Measurements from ENCODE around the gene PPP1R13L. TPM values are rescaled to one million over a fixed set of nuclear protein-coding genes. Genes with fewer than 3 reads are reported as not detected.

Gene PPP1R13L
- total RNA-seq, 1 donor from 2014 or later = 56.7 TPM

DNA sequence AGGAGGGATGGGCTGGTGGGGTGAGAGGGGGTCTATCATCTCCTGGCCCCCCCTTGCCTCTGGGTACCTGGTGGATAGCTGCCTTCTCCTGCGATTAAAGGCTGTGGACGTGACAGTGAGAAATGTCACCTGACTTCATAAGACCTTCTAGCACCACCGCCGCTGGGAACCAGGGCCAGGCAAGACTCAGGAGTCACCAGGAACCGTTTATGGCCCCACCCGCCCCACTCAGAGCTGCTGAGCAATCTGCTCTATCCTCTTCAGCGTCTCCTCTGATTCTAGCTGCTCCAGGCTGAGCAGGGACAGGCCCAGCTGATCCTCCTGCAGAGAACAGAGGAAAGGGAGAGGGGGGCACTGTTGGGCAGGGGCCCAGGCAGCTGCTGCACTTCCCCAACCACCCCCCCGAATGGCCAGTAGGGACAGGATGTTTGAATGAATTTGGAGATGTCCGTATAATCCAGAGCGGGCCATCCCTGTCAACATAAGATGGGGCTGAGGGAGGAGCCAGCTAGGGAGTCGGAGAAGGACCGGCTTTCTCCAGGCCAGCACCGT lies 53.4 kb downstream of the PPP1R13L start:
- no peak overlapping the region for H3K9ac ChIP-seq (ENCODE audit: low read length)
- peaks cover 22% of the 10 kb centered on the region for H4K20me1 ChIP-seq (ENCODE audit: insufficient read depth, low read length)
- H3K4me3 ChIP-seq (ENCODE audit: insufficient read depth, low read depth, low read length) = no peak overlapping the region
- H3K27me3 Mint-ChIP-seq (ENCODE audit: low read depth, unreplicated experiment) = no peaks in the 10 kb centered on the region
- no peak overlapping the region for H3K27ac Mint-ChIP-seq (ENCODE audit: unreplicated experiment)
- no peaks in the 10 kb centered on the region for H3K9me3 Mint-ChIP-seq (ENCODE audit: unreplicated experiment)
- H3K4me3 Mint-ChIP-seq (ENCODE audit: unreplicated experiment) = no peak overlapping the region
- H3K4me1 ChIP-seq (ENCODE audit: insufficient read depth, low read length) = no peaks in the 10 kb centered on the region
- no peak overlapping the region for H2AFZ ChIP-seq (ENCODE audit: low read depth, low read length)
- H3K27me3 ChIP-seq (ENCODE audit: insufficient read depth, low read length) = no peaks in the 10 kb centered on the region
- TF ChIP-seq EZH2 (IDR thresholded peaks at IDR 0.05; ENCODE audit: insufficient read depth, low read length) = no peak
- no peak for TF ChIP-seq CTCF (IDR thresholded peaks at IDR 0.05; ENCODE audit: insufficient read depth, low read depth, low read length)
- H3K36me3 ChIP-seq (ENCODE audit: insufficient read depth, low read length) = peaks cover 17% of the 10 kb centered on the region
- FAIRE-seq (no peak), DNase-seq (ENCODE audit: low read depth) (no peak)
- no peak overlapping the region for H3K27ac ChIP-seq (ENCODE audit: low read depth, low read length)
- no peak overlapping the region for H3K4me2 ChIP-seq (ENCODE audit: low read length)
- peaks cover 2% of the 10 kb centered on the region for H3K9me3 ChIP-seq (ENCODE audit: insufficient read depth, low read depth, low read length)
- peaks cover 31% of the 10 kb centered on the region for H3K36me3 Mint-ChIP-seq (ENCODE audit: low read depth, unreplicated experiment)
- H3K4me1 Mint-ChIP-seq (ENCODE audit: low read depth, unreplicated experiment) = no peaks in the 10 kb centered on the region
- no peaks in the 10 kb centered on the region for H3K79me2 ChIP-seq (ENCODE audit: insufficient read depth, low read length)

DNA sequence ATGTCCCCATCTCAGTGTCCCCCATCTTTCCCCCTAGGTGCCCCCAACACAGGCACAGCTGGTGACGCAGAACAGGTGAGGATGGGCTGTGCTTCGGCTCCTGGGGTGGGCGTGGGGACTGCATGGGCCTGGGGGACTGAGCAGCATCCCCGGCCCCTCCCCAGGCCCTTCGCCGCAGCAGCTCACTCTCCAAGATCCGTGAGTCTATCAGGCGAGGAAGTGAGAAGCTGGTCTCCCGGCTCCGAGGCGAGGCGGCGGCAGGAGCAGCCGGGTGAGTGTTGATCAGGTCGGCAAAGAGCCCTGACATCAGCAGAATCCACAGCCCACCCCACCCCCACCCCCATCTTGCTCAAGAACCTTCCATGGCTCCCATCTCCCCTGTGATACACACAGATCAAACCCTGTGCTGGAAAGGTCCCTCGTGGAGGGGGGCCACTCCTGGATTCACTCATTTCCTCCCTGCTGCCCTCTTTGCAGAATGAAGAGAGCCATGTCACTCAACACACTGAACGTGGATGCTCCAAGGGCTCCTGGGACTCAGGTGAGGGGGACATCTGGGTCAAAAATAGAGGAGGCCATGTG lies 54.3 kb downstream of the PPP1R13L start:
- FAIRE-seq (no peak), DNase-seq (ENCODE audit: low read depth) (no peak)
- no peaks in the 10 kb centered on the region for H3K9me3 Mint-ChIP-seq (ENCODE audit: unreplicated experiment)
- no peak overlapping the region for H3K9ac ChIP-seq (ENCODE audit: low read length)
- H3K9me3 ChIP-seq (ENCODE audit: insufficient read depth, low read depth, low read length) = no peaks in the 10 kb centered on the region
- no peaks in the 10 kb centered on the region for H3K4me1 ChIP-seq (ENCODE audit: insufficient read depth, low read length)
- H3K4me3 ChIP-seq (ENCODE audit: insufficient read depth, low read depth, low read length) = no peak overlapping the region
- peaks cover 5% of the 10 kb centered on the region for H3K27me3 Mint-ChIP-seq (ENCODE audit: low read depth, unreplicated experiment)
- H2AFZ ChIP-seq (ENCODE audit: low read depth, low read length) = no peak overlapping the region
- H4K20me1 ChIP-seq (ENCODE audit: insufficient read depth, low read length) = peaks cover 16% of the 10 kb centered on the region
- no peaks in the 10 kb centered on the region for H3K79me2 ChIP-seq (ENCODE audit: insufficient read depth, low read length)
- no peak for TF ChIP-seq CTCF (IDR thresholded peaks at IDR 0.05; ENCODE audit: insufficient read depth, low read depth, low read length)
- no peak for TF ChIP-seq EZH2 (IDR thresholded peaks at IDR 0.05; ENCODE audit: insufficient read depth, low read length)
- no peak overlapping the region for H3K4me2 ChIP-seq (ENCODE audit: low read length)
- H3K36me3 Mint-ChIP-seq (ENCODE audit: low read depth, unreplicated experiment) = peaks cover 25% of the 10 kb centered on the region
- H3K4me1 Mint-ChIP-seq (ENCODE audit: low read depth, unreplicated experiment) = no peaks in the 10 kb centered on the region
- no peak overlapping the region for H3K27ac ChIP-seq (ENCODE audit: low read depth, low read length)
- no peak overlapping the region for H3K4me3 Mint-ChIP-seq (ENCODE audit: unreplicated experiment)
- no peak overlapping the region for H3K27ac Mint-ChIP-seq (ENCODE audit: unreplicated experiment)
- peaks cover 17% of the 10 kb centered on the region for H3K36me3 ChIP-seq (ENCODE audit: insufficient read depth, low read length)
- no peaks in the 10 kb centered on the region for H3K27me3 ChIP-seq (ENCODE audit: insufficient read depth, low read length)

- H3K27me3 Mint-ChIP-seq (ENCODE audit: low read depth, unreplicated experiment) = peaks cover 5% of the 10 kb centered on the region
- H3K4me1 Mint-ChIP-seq (ENCODE audit: low read depth, unreplicated experiment) = no peaks in the 10 kb centered on the region
- Histone ChIP-seq H4K20me1 (ENCODE audit: insufficient read depth, low read length) (peaks cover 13% of the 10 kb centered on the region), H3K36me3 (ENCODE audit: insufficient read depth, low read length) (peaks cover 17% of the 10 kb centered on the region), H3K9ac (ENCODE audit: low read length) (no peak overlapping the region), H3K9me3 (ENCODE audit: insufficient read depth, low read depth, low read length) (no peaks in the 10 kb centered on the region), H3K4me2 (ENCODE audit: low read length) (no peak overlapping the region), H2AFZ (ENCODE audit: low read depth, low read length) (no peak overlapping the region), H3K27me3 (ENCODE audit: insufficient read depth, low read length) (no peaks in the 10 kb centered on the region), H3K79me2 (ENCODE audit: insufficient read depth, low read length) (no peaks in the 10 kb centered on the region), H3K27ac (ENCODE audit: low read depth, low read length) (no peak overlapping the region), H3K4me3 (ENCODE audit: insufficient read depth, low read depth, low read length) (no peak overlapping the region), H3K4me1 (ENCODE audit: insufficient read depth, low read length) (no peaks in the 10 kb centered on the region)
- no peak for TF ChIP-seq EZH2 (IDR thresholded peaks at IDR 0.05; ENCODE audit: insufficient read depth, low read length)
- TF ChIP-seq CTCF (IDR thresholded peaks at IDR 0.05; ENCODE audit: insufficient read depth, low read depth, low read length) = no peak
- H3K27ac Mint-ChIP-seq (ENCODE audit: unreplicated experiment) = no peak overlapping the region
- H3K36me3 Mint-ChIP-seq (ENCODE audit: low read depth, unreplicated experiment) = peaks cover 18% of the 10 kb centered on the region
- no peak overlapping the region for H3K4me3 Mint-ChIP-seq (ENCODE audit: unreplicated experiment)
- H3K9me3 Mint-ChIP-seq (ENCODE audit: unreplicated experiment) = no peaks in the 10 kb centered on the region
- FAIRE-seq (no peak), DNase-seq (ENCODE audit: low read depth) (no peak)
Measured at GRCh38 chr19:45349430-45349941, 55.4 kb downstream of the PPP1R13L start.

All from astrocyte (in vitro differentiated cells and primary cell).